Chondrocyte (in vitro differentiated cells): ENCODE results near the gene LOXL1. TPM values are rescaled to one million over a fixed set of nuclear protein-coding genes. Genes with fewer than 3 reads are reported as not detected.

Experiments used
- DNase-seq: peaks from one replicate; pipeline ENCODE4 v3.0.0; 2021; ENCODE audit warnings: mixed read lengths, low spot score
- H3K27ac Mint-ChIP-seq: one replicate; pipeline ENCODE4 v1.8.0; 2021; ENCODE audit warnings: mild to moderate bottlenecking, moderate library complexity, mixed read lengths; ENCODE audit not compliant: unreplicated experiment
- H3K27me3 Mint-ChIP-seq: 2 replicates; pipeline ENCODE4 v1.8.0; 2021; ENCODE audit warnings: low read depth, mixed read lengths
- H3K36me3 Mint-ChIP-seq: 2 replicates; pipeline ENCODE4 v1.8.0; 2021; ENCODE audit warnings: low read depth, mixed read lengths
- H3K4me1 Mint-ChIP-seq: 2 replicates; pipeline ENCODE4 v1.8.0; 2021; ENCODE audit warnings: low read depth, mild to moderate bottlenecking, mixed read lengths
- H3K4me3 Mint-ChIP-seq: one replicate; pipeline ENCODE4 v1.8.0; 2021; ENCODE audit warnings: mild to moderate bottlenecking, moderate library complexity, mixed read lengths; ENCODE audit not compliant: unreplicated experiment
- H3K9me3 Mint-ChIP-seq: 2 replicates; pipeline ENCODE4 v1.8.0; 2021; ENCODE audit warnings: low read depth, mixed read lengths
- CTCF ChIP-seq: fragments of 200-600 bp; sonication (generic); IDR thresholded peaks from 2 replicates; pipeline ENCODE4 v1.5.0; 2021; ENCODE audit warnings: antibody characterized with exemption, mild to moderate bottlenecking, moderate library complexity
- total RNA-seq: library from RNA; stranded (reverse); gene quantifications from 3 replicates; pipeline ENCODE4 v1.2.1, GENCODE V29; 2021

LOXL1 gene
- total RNA-seq, 1 donor from 2014 or later, result 428 TPM

GRCh38 chr15:73934281-73934680 lies 8.0 kb downstream of the LOXL1 start:
- no peaks in the 10 kb centered on the region for H3K9me3 Mint-ChIP-seq
- peak overlapping the region; percentile 84 for H3K27ac Mint-ChIP-seq
- peaks cover 94% of the 10 kb centered on the region for H3K4me1 Mint-ChIP-seq
- H3K27me3 Mint-ChIP-seq, result no peaks in the 10 kb centered on the region
- DNase-seq, result no peak
- TF ChIP-seq CTCF, result no peak
- H3K36me3 Mint-ChIP-seq, result peaks cover 11% of the 10 kb centered on the region
- no peak overlapping the region for H3K4me3 Mint-ChIP-seq

GRCh38 chr15:73935547-73935946 lies 9.3 kb downstream of the LOXL1 start:
- Mint-ChIP-seq H3K36me3 (peaks cover 11% of the 10 kb centered on the region), H3K27ac (peak overlapping the region; percentile 84), H3K27me3 (no peaks in the 10 kb centered on the region), H3K9me3 (no peaks in the 10 kb centered on the region), H3K4me1 (peaks cover 94% of the 10 kb centered on the region), H3K4me3 (no peak overlapping the region)
- DNase-seq, result peak; percentile 51
- no peak for TF ChIP-seq CTCF

- DNase-seq, result no peak
- Mint-ChIP-seq H3K27ac (peak overlapping the region; percentile 83), H3K4me3 (no peak overlapping the region), H3K36me3 (peaks cover 11% of the 10 kb centered on the region), H3K9me3 (no peaks in the 10 kb centered on the region), H3K27me3 (no peaks in the 10 kb centered on the region), H3K4me1 (peaks cover 94% of the 10 kb centered on the region)
- peak; percentile 66 for TF ChIP-seq CTCF
Measured at GRCh38 chr15:73936181-73936580, 9.9 kb downstream of the LOXL1 start.

- peaks cover 94% of the 10 kb centered on the region for H3K4me1 Mint-ChIP-seq
- no peaks in the 10 kb centered on the region for H3K9me3 Mint-ChIP-seq
- no peaks in the 10 kb centered on the region for H3K27me3 Mint-ChIP-seq
- peak; percentile 68 for DNase-seq
- peak overlapping the region; percentile 83 for H3K27ac Mint-ChIP-seq
- TF ChIP-seq CTCF, result peak; percentile 35
- no peak overlapping the region for H3K4me3 Mint-ChIP-seq
- peaks cover 9% of the 10 kb centered on the region for H3K36me3 Mint-ChIP-seq
Measured at GRCh38 chr15:73936588-73937290, 10.5 kb downstream of the LOXL1 start.

- TF ChIP-seq CTCF, result no peak
- H3K36me3 Mint-ChIP-seq, result peaks cover 9% of the 10 kb centered on the region
- no peak overlapping the region for H3K4me3 Mint-ChIP-seq
- H3K4me1 Mint-ChIP-seq, result peaks cover 94% of the 10 kb centered on the region
- no peaks in the 10 kb centered on the region for H3K27me3 Mint-ChIP-seq
- H3K27ac Mint-ChIP-seq, result peak overlapping the region; percentile 49
- no peak for DNase-seq
- H3K9me3 Mint-ChIP-seq, result no peaks in the 10 kb centered on the region
Measured at GRCh38 chr15:73937296-73937695, 11.0 kb downstream of the LOXL1 start.
